Nephron progenitor cell (in vitro differentiated cells): Measurements from ENCODE around the gene TRMT44.

ENCODE experiments used
- DNase-seq: peaks from one replicate; pipeline ENCODE4 v3.0.0; 2021
- H3K27ac Mint-ChIP-seq: 2 replicates; pipeline ENCODE4 v1.8.0; 2021; ENCODE audit warnings: mild to moderate bottlenecking, moderate library complexity, mixed read lengths
- H3K27me3 Mint-ChIP-seq: 2 replicates; pipeline ENCODE4 v1.8.0; 2021; ENCODE audit warnings: mild to moderate bottlenecking, low read depth, mixed read lengths; ENCODE audit not compliant: poor library complexity
- H3K36me3 Mint-ChIP-seq: 2 replicates; pipeline ENCODE4 v1.8.0; 2021; ENCODE audit warnings: low read depth, mixed read lengths
- H3K4me1 Mint-ChIP-seq: 2 replicates; pipeline ENCODE4 v1.8.0; 2021; ENCODE audit warnings: mixed read lengths
- H3K4me3 Mint-ChIP-seq: 2 replicates; pipeline ENCODE4 v1.8.0; 2021; ENCODE audit warnings: mild to moderate bottlenecking, moderate library complexity, mixed read lengths
- H3K9me3 Mint-ChIP-seq: 2 replicates; pipeline ENCODE4 v1.8.0; 2021; ENCODE audit warnings: mild to moderate bottlenecking, moderate library complexity, mixed read lengths
- CTCF ChIP-seq: fragments of 200-600 bp; sonication (generic); IDR thresholded peaks from 2 replicates; pipeline ENCODE4 v1.5.0; 2021; ENCODE audit warnings: antibody characterized with exemption

Gene TRMT44

GRCh38 chr4:8507196-8507570, 66.6 kb downstream of the TRMT44 start:
- Mint-ChIP-seq H3K27ac (no peak overlapping the region), H3K4me3 (no peak overlapping the region), H3K9me3 (peaks cover 5% of the 10 kb centered on the region), H3K27me3 (peaks cover 9% of the 10 kb centered on the region), H3K36me3 (no peaks in the 10 kb centered on the region), H3K4me1 (peaks cover 12% of the 10 kb centered on the region)
- no peak for TF ChIP-seq CTCF
- no peak for DNase-seq

- Mint-ChIP-seq H3K27ac (no peak overlapping the region), H3K9me3 (peaks cover 8% of the 10 kb centered on the region), H3K4me3 (no peak overlapping the region), H3K4me1 (peaks cover 10% of the 10 kb centered on the region), H3K27me3 (peaks cover 9% of the 10 kb centered on the region), H3K36me3 (no peaks in the 10 kb centered on the region)
- DNase-seq = no peak
- TF ChIP-seq CTCF = no peak
Measured at GRCh38 chr4:8507624-8508023, 67.0 kb downstream of the TRMT44 start.

GRCh38 chr4:8508266-8508665, 67.7 kb downstream of the TRMT44 start:
- no peaks in the 10 kb centered on the region for H3K36me3 Mint-ChIP-seq
- no peak for DNase-seq
- H3K4me1 Mint-ChIP-seq = peaks cover 5% of the 10 kb centered on the region

GRCh38 chr4:8508740-8509139, 68.2 kb downstream of the TRMT44 start:
- Mint-ChIP-seq H3K4me1 (peaks cover 5% of the 10 kb centered on the region), H3K27ac (no peak overlapping the region), H3K36me3 (no peaks in the 10 kb centered on the region), H3K9me3 (peaks cover 16% of the 10 kb centered on the region), H3K27me3 (peaks cover 9% of the 10 kb centered on the region), H3K4me3 (no peak overlapping the region)
- no peak for TF ChIP-seq CTCF
- DNase-seq = no peak

More at GRCh38 chr4:8508266-8508665, 67.7 kb downstream of the TRMT44 start:
- Mint-ChIP-seq H3K27ac (no peak overlapping the region), H3K9me3 (peaks cover 13% of the 10 kb centered on the region), H3K4me3 (no peak overlapping the region), H3K27me3 (peaks cover 9% of the 10 kb centered on the region)
- no peak for TF ChIP-seq CTCF

GRCh38 chr4:8509311-8509950, 68.9 kb downstream of the TRMT44 start:
- no peak overlapping the region for H3K27ac Mint-ChIP-seq
- H3K9me3 Mint-ChIP-seq = peaks cover 16% of the 10 kb centered on the region
- no peak for TF ChIP-seq CTCF
- H3K27me3 Mint-ChIP-seq = peaks cover 9% of the 10 kb centered on the region
- peaks cover 5% of the 10 kb centered on the region for H3K4me1 Mint-ChIP-seq
- H3K4me3 Mint-ChIP-seq = no peak overlapping the region
- no peaks in the 10 kb centered on the region for H3K36me3 Mint-ChIP-seq
- no peak for DNase-seq

GRCh38 chr4:8510191-8510590, 69.6 kb downstream of the TRMT44 start:
- TF ChIP-seq CTCF = no peak
- no peak overlapping the region for H3K4me3 Mint-ChIP-seq
- no peaks in the 10 kb centered on the region for H3K36me3 Mint-ChIP-seq
- no peak for DNase-seq
- peak overlapping the region; percentile 38 for H3K27ac Mint-ChIP-seq
- H3K27me3 Mint-ChIP-seq = peaks cover 13% of the 10 kb centered on the region
- H3K9me3 Mint-ChIP-seq = peaks cover 16% of the 10 kb centered on the region
- H3K4me1 Mint-ChIP-seq = peaks cover 5% of the 10 kb centered on the region
